HCT116 (cell line): ENCODE measurements around the gene TMEM132A. TPM values are rescaled to one million over a fixed set of nuclear protein-coding genes. Genes with fewer than 3 reads are reported as not detected.

Source experiments
- ATAC-seq: fragments of 200-7000 bp; cut with Tn5 transposase; 2 replicates; pipeline ENCODE4 v1.9.1; 2020; ENCODE audit warnings: mild to moderate bottlenecking, moderate library complexity
- BruUV-seq: library from RNA; stranded (reverse); fragments of 400-500 nt; replicated peaks from 2 replicates; lab custom pipeline; 2021; lab: Mats Ljungman, UMichigan
- CTCF ChIA-PET: fragments of 300-600 bp; sonication (Branson Sonifier 250); formaldehyde crosslinking; loops from one replicate; lab custom pipeline; 2021; ENCODE audit warnings: antibody characterized with exemption; lab: Charles Lee
- POLR2A ChIA-PET: fragments of 300-600, 350-600 bp; sonication (Branson Sonifier 250); formaldehyde crosslinking; loops from one replicate; lab custom pipeline; 2021; ENCODE audit warnings: antibody characterized with exemption; lab: Charles Lee
- RAD21 ChIA-PET, 2 experiments: fragments of 300-600 bp; sonication (Branson Sonifier 250); formaldehyde crosslinking; loops; one replicate each; lab custom pipeline; 2023; ENCODE audit warnings: low total read pairs in 2 of 2; ENCODE audit not compliant: uncharacterized antibody in 2 of 2, unreplicated experiment in 2 of 2, low non-redundant PET in 1 of 2; lab: Charles Lee
- DNase-seq: peaks from one replicate; pipeline ENCODE4 v3.0.0-alpha.2; 2010; ENCODE audit warnings: low read depth, low spot score
- H2AFZ ChIP-seq: fragments of 200-600 bp; shearing (Covaris generic), sonication (generic); 2 replicates; pipeline ENCODE4 v1.6.1; 2017; ENCODE audit warnings: low read depth, mixed run types, mixed read lengths, antibody characterized with exemption, low read length; ENCODE audit not compliant: poor library complexity, severe bottlenecking
- H3K27ac ChIP-seq: 2 replicates; pipeline ENCODE4 v1.5.1; 2012; ENCODE audit warnings: low read depth, low read length
- H3K27me3 ChIP-seq: fragments of 200-600 bp; sonication (generic); 2 replicates; pipeline ENCODE4 v1.6.1; 2016; ENCODE audit warnings: mixed run types, low read length, mixed read lengths; ENCODE audit not compliant: insufficient read depth
- H3K36me3 ChIP-seq, 2 experiments: fragments of 200-500 bp in 1 of 2; fragments of 200-600 bp in 1 of 2; sonication (Bioruptor generic) in 1 of 2; sonication (generic) in 1 of 2; 2 replicates each; pipeline versions ENCODE4 v1.5.1 to v1.6.1; 2014 to 2016; ENCODE audit warnings: low read length in 2 of 2, inconsistent platforms in 1 of 2, mixed read lengths in 1 of 2, mixed run types in 1 of 2; ENCODE audit not compliant: insufficient read depth in 2 of 2, control insufficient read depth in 1 of 2
- H3K4me1 ChIP-seq, 2 experiments: fragments of 200-600 bp in 1 of 2; sonication (generic) in 1 of 2; 2 replicates each; pipeline versions ENCODE4 v1.5.1 to v1.6.1; 2012 to 2017; ENCODE audit warnings: low read length in 2 of 2, inconsistent platforms in 1 of 2, mild to moderate bottlenecking in 1 of 2, mixed read lengths in 1 of 2, mixed run types in 1 of 2, moderate library complexity in 1 of 2; ENCODE audit not compliant: insufficient read depth in 2 of 2, control insufficient read depth in 1 of 2
- H3K4me2 ChIP-seq: fragments of 200-600 bp; sonication (generic); 2 replicates; pipeline ENCODE4 v1.6.1; 2017; ENCODE audit warnings: mixed run types, low read length, mixed read lengths
- H3K4me3 ChIP-seq, 2 experiments: fragments of 200-600 bp in 1 of 2; sonication (generic) in 1 of 2; replicated peaks in 1 of 2; 2 replicates each; pipeline ENCODE4 v1.5.1; 2011 to 2016; ENCODE audit warnings: low read length in 2 of 2, control low read depth in 1 of 2, low read depth in 1 of 2, mild to moderate bottlenecking in 1 of 2, mixed read lengths in 1 of 2, mixed run types in 1 of 2
- H3K79me2 ChIP-seq: fragments of 200-600 bp; sonication (generic); 2 replicates; pipeline ENCODE4 v1.6.1; 2017; ENCODE audit warnings: mild to moderate bottlenecking, mixed run types, low read length, moderate library complexity, mixed read lengths; ENCODE audit not compliant: insufficient read depth
- H3K9ac ChIP-seq: fragments of 200-600 bp; sonication (generic); 2 replicates; pipeline ENCODE4 v1.6.1; 2016; ENCODE audit warnings: low read length, mixed read lengths
- H3K9me2 ChIP-seq: fragments of 200-600 bp; sonication (generic), shearing (Covaris generic); 2 replicates; pipeline ENCODE4 v1.6.1; 2017; ENCODE audit warnings: mixed run types, mild to moderate bottlenecking, moderate library complexity; ENCODE audit not compliant: insufficient read depth
- H3K9me3 ChIP-seq, 2 experiments: fragments of 200-500 bp in 1 of 2; fragments of 200-600 bp in 1 of 2; sonication (Bioruptor generic) in 1 of 2; sonication (generic) in 1 of 2; 2 replicates each; pipeline ENCODE4 v1.6.1; 2014 to 2017; ENCODE audit warnings: low read length in 2 of 2, mixed read lengths in 2 of 2, inconsistent platforms in 1 of 2, low read depth in 1 of 2, mild to moderate bottlenecking in 1 of 2, mixed run types in 1 of 2, moderate library complexity in 1 of 2; ENCODE audit not compliant: control insufficient read depth in 1 of 2, insufficient read depth in 1 of 2
- H4K20me1 ChIP-seq: fragments of 200-600 bp; sonication (generic), shearing (Covaris generic); 2 replicates; pipeline ENCODE4 v1.6.1; 2017; ENCODE audit warnings: mixed run types, mild to moderate bottlenecking, moderate library complexity; ENCODE audit not compliant: insufficient read depth
- CBX3 ChIP-seq: IDR thresholded peaks from 2 replicates; pipeline ENCODE4 v1.6.1; 2012; ENCODE audit warnings: low read depth
- CTCF ChIP-seq, 3 experiments: fragments of 200-600 bp in 1 of 3; sonication (generic) in 1 of 3; IDR thresholded peaks in 2 of 3; conservative IDR thresholded peaks in 1 of 3; 2 replicates each; pipeline ENCODE4 v1.5.1; 2012 to 2017; ENCODE audit warnings: low read depth in 2 of 3, low read length in 2 of 3, antibody characterized with exemption in 1 of 3, borderline replicate concordance in 1 of 3, control low read depth in 1 of 3, mild to moderate bottlenecking in 1 of 3, mixed read lengths in 1 of 3, mixed run types in 1 of 3, moderate library complexity in 1 of 3; ENCODE audit not compliant: insufficient read depth in 1 of 3
- ELF1 ChIP-seq: IDR thresholded peaks from 2 replicates; pipeline ENCODE4 v1.6.1; 2012; ENCODE audit warnings: low read depth, borderline replicate concordance
- FOSL1 ChIP-seq: IDR thresholded peaks from 2 replicates; pipeline ENCODE4 v1.6.1; 2012; ENCODE audit warnings: low read depth
- JUND ChIP-seq: IDR thresholded peaks from 2 replicates; pipeline ENCODE4 v1.6.1; 2012
- MAX ChIP-seq: IDR thresholded peaks from 2 replicates; pipeline ENCODE4 v1.6.1; 2012
- POLR2A ChIP-seq: IDR thresholded peaks from 2 replicates; pipeline ENCODE4 v1.7.0; 2011; ENCODE audit warnings: borderline replicate concordance; ENCODE audit not compliant: insufficient read depth, insufficient read length; ENCODE audit errors: extremely low read depth
- RAD21 ChIP-seq: IDR thresholded peaks from 2 replicates; pipeline ENCODE4 v1.6.1; 2012; ENCODE audit warnings: low read depth, mild to moderate bottlenecking
- SIN3A ChIP-seq: IDR thresholded peaks from 2 replicates; pipeline ENCODE4 v1.6.1; 2012; ENCODE audit warnings: low read depth
- SP1 ChIP-seq: IDR thresholded peaks from 2 replicates; pipeline ENCODE4 v1.6.1; 2012; ENCODE audit warnings: low read depth
- SRF ChIP-seq: IDR thresholded peaks from 2 replicates; pipeline ENCODE4 v1.6.1; 2012; ENCODE audit warnings: low read depth
- TCF7L2 ChIP-seq: IDR thresholded peaks from 2 replicates; pipeline ENCODE4 v1.7.0; 2011; ENCODE audit warnings: borderline replicate concordance, inconsistent platforms; ENCODE audit not compliant: insufficient read depth, insufficient read length; ENCODE audit errors: extremely low read depth
- YY1 ChIP-seq: IDR thresholded peaks from 2 replicates; pipeline ENCODE4 v1.6.1; 2011; ENCODE audit warnings: low read length, low read depth, moderate library complexity, mild to moderate bottlenecking; ENCODE audit not compliant: insufficient replicate concordance; ENCODE audit errors: extremely low read depth
- intact Hi-C: fragments of 100-400 bp; cut with micrococcal nuclease; formaldehyde crosslinking; loops from 2 replicates; pipeline ENCODE4 v1.10.0; 2022
- total RNA-seq: library from RNA; stranded (reverse); gene quantifications from one replicate; pipeline ENCODE4 v1.2.1, GENCODE V29; 2021; ENCODE audit not compliant: unreplicated experiment

TMEM132A gene
- total RNA-seq, 1 experiment from 2014 or later, result 120 TPM

- ChIA-PET CTCF (interaction anchor here (0.6 to 2.1 kb wide), 25 partner anchors 8 to 289 kb away, joined by 3 to 38 read pairs (median 4); partner anchors contain the start of genes TMEM109 and TMEM132A), POLR2A (interaction anchor here (0.9 kb wide), 1 partner anchor 68 kb away, joined by 3 read pairs; no protein-coding TSS in a partner anchor), RAD21 (interaction anchor here in 1 of 2 experiments (1.8 kb wide), 1 partner anchor 68 kb away, joined by 7 read pairs; no protein-coding TSS in a partner anchor)
- Histone ChIP-seq H4K20me1 (peaks cover 7% of the 10 kb centered on the region), H3K79me2 (peaks cover 36% of the 10 kb centered on the region), H2AFZ (no peak overlapping the region), H3K9ac (no peak overlapping the region), H3K4me2 (no peak overlapping the region), H3K27ac (no peak overlapping the region; the same call in 1 of the 2 replicates), H3K4me3 (no peak overlapping the region), H3K36me3 (peaks cover 65 to 78% of the 10 kb centered on the region in 2 experiments), H3K4me1 (peaks cover 0 to 3% of the 10 kb centered on the region in 2 experiments; a peak in 1 of 4 replicates), H3K9me3 (no peaks in the 10 kb centered on the region), H3K27me3 (no peaks in the 10 kb centered on the region), H3K9me2 (no peaks in the 10 kb centered on the region)
- intact Hi-C loops, result loop anchor here (1.0 kb wide), 1 partner anchor 68 kb away; no protein-coding TSS in a partner anchor
- TF ChIP-seq JUND (no peak), TCF7L2 (no peak), ELF1 (no peak), POLR2A (no peak), YY1 (no peak), SIN3A (no peak), RAD21 (peak; percentile 52; the same call in 1 of the 2 replicates), FOSL1 (no peak), CTCF (IDR thresholded peaks at IDR 0.05 in 2 of 3, conservative IDR thresholded peaks at IDR 0.05 in 1 of 3; ENCODE audit: borderline replicate concordance in 1 of 3, insufficient read depth in 1 of 3, low read depth in 2 of 3, low read length in 2 of 3) (peak; percentile 67 to 93 (median 93); a peak in 5 of 6 replicates), CBX3 (no peak), MAX (no peak), SP1 (no peak), SRF (0 out of 2 replicates have a peak, but pooled peaks have one; percentile 15)
- peak; percentile 95 for ATAC-seq
- DNase-seq, result peak; percentile 51
- no TSS peak for BruUV-seq
Measured at GRCh38 chr11:60899046-60899936, 25.0 kb upstream of the TMEM132A start.
